Astrocyte (in vitro differentiated cells and primary cell): Measurements from ENCODE around the gene SFMBT2. TPM values are rescaled to one million over a fixed set of nuclear protein-coding genes. Genes with fewer than 3 reads are reported as not detected.

ENCODE experiments used
- DNase-seq: peaks from one replicate; pipeline ENCODE4 v3.0.0-alpha.2; 2010; ENCODE audit warnings: low read depth
- FAIRE-seq: peaks from 2 replicates; lab custom pipeline; 2011; peaks lifted over from hg19 to GRCh38; lab: Jason Lieb, UNC
- H2AFZ ChIP-seq: 2 replicates; pipeline ENCODE4 v1.6.0; 2012; ENCODE audit warnings: low read depth, low read length, inconsistent platforms
- H3K27ac ChIP-seq: 2 replicates; pipeline ENCODE4 v1.5.1; 2011; ENCODE audit warnings: low read depth, low read length, inconsistent platforms
- H3K27me3 ChIP-seq: 2 replicates; pipeline ENCODE4 v1.6.0; 2011; ENCODE audit warnings: low read length, inconsistent platforms; ENCODE audit not compliant: insufficient read depth
- H3K36me3 ChIP-seq: 2 replicates; pipeline ENCODE4 v1.5.1; 2011; ENCODE audit warnings: low read length, inconsistent platforms; ENCODE audit not compliant: insufficient read depth
- H3K4me1 ChIP-seq: 2 replicates; pipeline ENCODE4 v1.5.1; 2011; ENCODE audit warnings: low read length, inconsistent platforms; ENCODE audit not compliant: insufficient read depth
- H3K4me2 ChIP-seq: 2 replicates; pipeline ENCODE4 v1.6.0; 2012; ENCODE audit warnings: low read length, inconsistent platforms
- H3K4me3 ChIP-seq: 2 replicates; pipeline ENCODE4 v1.5.1; 2011; ENCODE audit warnings: low read depth, mild to moderate bottlenecking, low read length, inconsistent platforms; ENCODE audit not compliant: insufficient read depth
- H3K79me2 ChIP-seq: 2 replicates; pipeline ENCODE4 v1.6.0; 2012; ENCODE audit warnings: mild to moderate bottlenecking, low read length, inconsistent platforms; ENCODE audit not compliant: insufficient read depth
- H3K9ac ChIP-seq: 2 replicates; pipeline ENCODE4 v1.6.0; 2012; ENCODE audit warnings: mild to moderate bottlenecking, low read length, inconsistent platforms
- H3K9me3 ChIP-seq: 2 replicates; pipeline ENCODE4 v1.5.1; 2012; ENCODE audit warnings: low read depth, mild to moderate bottlenecking, low read length, inconsistent platforms; ENCODE audit not compliant: insufficient read depth
- H4K20me1 ChIP-seq: 2 replicates; pipeline ENCODE4 v1.6.0; 2012; ENCODE audit warnings: low read length, inconsistent platforms; ENCODE audit not compliant: insufficient read depth
- H3K27ac Mint-ChIP-seq: one replicate; pipeline ENCODE4 v1.8.0; 2021; ENCODE audit warnings: mild to moderate bottlenecking, mixed read lengths; ENCODE audit not compliant: unreplicated experiment
- H3K27me3 Mint-ChIP-seq: one replicate; pipeline ENCODE4 v1.8.0; 2021; ENCODE audit warnings: low read depth, mixed read lengths; ENCODE audit not compliant: unreplicated experiment
- H3K36me3 Mint-ChIP-seq: one replicate; pipeline ENCODE4 v1.8.0; 2021; ENCODE audit warnings: low read depth, mixed read lengths; ENCODE audit not compliant: unreplicated experiment
- H3K4me1 Mint-ChIP-seq: one replicate; pipeline ENCODE4 v1.8.0; 2021; ENCODE audit warnings: low read depth, mixed read lengths; ENCODE audit not compliant: unreplicated experiment
- H3K4me3 Mint-ChIP-seq: one replicate; pipeline ENCODE4 v1.8.0; 2021; ENCODE audit warnings: mild to moderate bottlenecking, moderate library complexity, mixed read lengths; ENCODE audit not compliant: unreplicated experiment
- H3K9me3 Mint-ChIP-seq: one replicate; pipeline ENCODE4 v1.8.0; 2021; ENCODE audit warnings: mild to moderate bottlenecking, mixed read lengths; ENCODE audit not compliant: unreplicated experiment
- EZH2 ChIP-seq: IDR thresholded peaks from 2 replicates; pipeline ENCODE4 v1.6.1; 2012; ENCODE audit warnings: mild to moderate bottlenecking, low read length, inconsistent platforms; ENCODE audit not compliant: insufficient read depth
- total RNA-seq: library from RNA; stranded (reverse); gene quantifications from 2 replicates; pipeline ENCODE4 v1.2.1, GENCODE V29; 2021
- TF ChIP-seq, protein P1 (sequence below): IDR thresholded peaks from 2 replicates; pipeline ENCODE4 v1.5.1; 2011; ENCODE audit warnings: low read depth, mild to moderate bottlenecking, inconsistent platforms, low read length, moderate library complexity; ENCODE audit not compliant: insufficient read depth

SFMBT2 gene
- total RNA-seq, 1 donor from 2014 or later, result 3.9 TPM

DNA sequence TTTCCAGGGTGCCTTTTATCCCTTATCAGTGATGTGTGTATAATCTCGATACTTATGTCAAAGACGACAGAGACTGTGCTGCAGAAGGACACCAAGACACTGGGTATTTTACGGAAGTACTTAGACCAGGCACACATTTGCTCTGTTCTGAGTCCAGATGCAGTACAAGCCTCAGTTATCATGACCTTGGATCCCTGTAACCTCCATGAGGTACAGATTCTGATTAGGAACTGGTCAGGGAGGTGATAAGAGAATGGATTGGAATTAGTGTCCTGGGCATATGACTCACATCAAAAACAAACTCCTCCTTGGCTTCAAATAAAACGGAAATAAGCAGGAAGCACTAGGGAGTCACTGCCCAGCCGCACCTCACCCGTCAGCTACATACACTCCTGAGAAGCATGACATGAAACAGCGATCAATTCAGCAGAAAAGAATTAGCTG, 146.5 kb downstream of the SFMBT2 start:
- FAIRE-seq (no peak), DNase-seq (peak; percentile 58)
- Mint-ChIP-seq H3K4me3 (no peak overlapping the region), H3K27ac (no peak overlapping the region), H3K27me3 (peaks cover 2% of the 10 kb centered on the region), H3K4me1 (peaks cover 4% of the 10 kb centered on the region), H3K9me3 (no peaks in the 10 kb centered on the region), H3K36me3 (no peaks in the 10 kb centered on the region)
- Histone ChIP-seq H3K27ac (no peak overlapping the region), H3K79me2 (no peaks in the 10 kb centered on the region), H3K4me3 (no peak overlapping the region), H3K27me3 (no peaks in the 10 kb centered on the region), H3K36me3 (no peaks in the 10 kb centered on the region), H2AFZ (no peak overlapping the region), H3K9me3 (no peaks in the 10 kb centered on the region), H3K9ac (no peak overlapping the region), H4K20me1 (no peaks in the 10 kb centered on the region), H3K4me2 (peak overlapping the region; percentile 72), H3K4me1 (peaks cover 31% of the 10 kb centered on the region)
- no peak for TF ChIP-seq EZH2
- TF ChIP-seq, protein P1, sequence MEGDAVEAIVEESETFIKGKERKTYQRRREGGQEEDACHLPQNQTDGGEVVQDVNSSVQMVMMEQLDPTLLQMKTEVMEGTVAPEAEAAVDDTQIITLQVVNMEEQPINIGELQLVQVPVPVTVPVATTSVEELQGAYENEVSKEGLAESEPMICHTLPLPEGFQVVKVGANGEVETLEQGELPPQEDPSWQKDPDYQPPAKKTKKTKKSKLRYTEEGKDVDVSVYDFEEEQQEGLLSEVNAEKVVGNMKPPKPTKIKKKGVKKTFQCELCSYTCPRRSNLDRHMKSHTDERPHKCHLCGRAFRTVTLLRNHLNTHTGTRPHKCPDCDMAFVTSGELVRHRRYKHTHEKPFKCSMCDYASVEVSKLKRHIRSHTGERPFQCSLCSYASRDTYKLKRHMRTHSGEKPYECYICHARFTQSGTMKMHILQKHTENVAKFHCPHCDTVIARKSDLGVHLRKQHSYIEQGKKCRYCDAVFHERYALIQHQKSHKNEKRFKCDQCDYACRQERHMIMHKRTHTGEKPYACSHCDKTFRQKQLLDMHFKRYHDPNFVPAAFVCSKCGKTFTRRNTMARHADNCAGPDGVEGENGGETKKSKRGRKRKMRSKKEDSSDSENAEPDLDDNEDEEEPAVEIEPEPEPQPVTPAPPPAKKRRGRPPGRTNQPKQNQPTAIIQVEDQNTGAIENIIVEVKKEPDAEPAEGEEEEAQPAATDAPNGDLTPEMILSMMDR, result no peak

DNA sequence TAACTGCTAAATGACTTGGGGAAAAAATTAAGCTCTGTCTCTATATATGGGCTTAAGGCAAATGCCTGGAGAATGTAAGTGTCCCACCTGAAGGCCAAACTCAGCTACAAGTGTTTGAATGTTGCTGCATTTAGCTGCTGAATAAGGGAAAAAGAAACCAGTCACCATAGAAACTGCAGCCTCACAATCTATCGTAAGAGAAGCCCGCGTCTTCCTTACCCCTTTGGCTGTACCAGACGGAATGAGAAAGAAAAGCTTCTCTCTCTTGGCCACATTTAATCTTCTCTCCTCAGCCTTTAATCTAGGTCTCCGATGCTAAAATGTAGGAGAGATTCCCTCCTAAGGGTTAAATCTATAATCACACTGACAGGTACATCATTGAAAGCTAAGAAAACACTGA, 147.2 kb downstream of the SFMBT2 start:
- Histone ChIP-seq H4K20me1 (no peaks in the 10 kb centered on the region), H3K4me3 (no peak overlapping the region), H3K27me3 (no peaks in the 10 kb centered on the region), H3K9ac (no peak overlapping the region), H3K4me2 (no peak overlapping the region), H3K9me3 (no peaks in the 10 kb centered on the region), H2AFZ (no peak overlapping the region), H3K36me3 (no peaks in the 10 kb centered on the region), H3K27ac (no peak overlapping the region), H3K4me1 (peaks cover 28% of the 10 kb centered on the region), H3K79me2 (no peaks in the 10 kb centered on the region)
- H3K4me3 Mint-ChIP-seq, result no peak overlapping the region
- no peak for DNase-seq
- no peaks in the 10 kb centered on the region for H3K9me3 Mint-ChIP-seq
- H3K36me3 Mint-ChIP-seq, result no peaks in the 10 kb centered on the region
- H3K4me1 Mint-ChIP-seq, result peaks cover 2% of the 10 kb centered on the region
- no peak for FAIRE-seq
- H3K27ac Mint-ChIP-seq, result no peak overlapping the region
- H3K27me3 Mint-ChIP-seq, result peaks cover 2% of the 10 kb centered on the region
- TF ChIP-seq EZH2, result no peak
- TF ChIP-seq, protein P1, result no peak

DNA sequence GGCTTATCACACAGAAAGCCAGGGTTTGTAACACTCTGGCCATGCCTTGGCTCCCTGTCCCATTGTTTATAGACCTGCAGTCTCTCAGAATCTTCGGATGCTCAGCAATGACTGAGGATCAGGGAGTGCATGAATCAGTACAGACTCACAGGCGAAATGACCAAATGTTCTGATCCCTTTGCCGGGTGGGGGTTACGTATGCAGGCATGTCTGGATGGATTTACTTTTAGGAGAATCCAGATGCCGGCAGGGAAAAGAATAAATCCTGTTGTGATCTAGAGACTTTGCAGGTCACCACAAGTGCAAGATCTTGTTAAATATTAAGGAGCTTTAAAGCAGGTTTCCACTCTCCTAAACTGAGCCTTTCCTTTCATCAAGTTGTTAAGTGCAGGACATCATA, 149.5 kb downstream of the SFMBT2 start:
- no peak for FAIRE-seq
- TF ChIP-seq, protein P1, result no peak
- no peak for TF ChIP-seq EZH2

More for the DNA sequence above, 149.5 kb downstream of the SFMBT2 start:
- no peaks in the 10 kb centered on the region for H4K20me1 ChIP-seq
- H3K4me1 ChIP-seq, result peaks cover 35% of the 10 kb centered on the region
- no peak overlapping the region for H3K4me3 Mint-ChIP-seq
- no peak overlapping the region for H3K9ac ChIP-seq
- no peaks in the 10 kb centered on the region for H3K27me3 ChIP-seq
- H3K9me3 ChIP-seq, result no peaks in the 10 kb centered on the region
- no peaks in the 10 kb centered on the region for H3K36me3 Mint-ChIP-seq
- H3K4me3 ChIP-seq, result no peak overlapping the region
- H3K27me3 Mint-ChIP-seq, result no peaks in the 10 kb centered on the region
- peaks cover 6% of the 10 kb centered on the region for H3K4me1 Mint-ChIP-seq
- DNase-seq, result peak; percentile 68
- peak overlapping the region; percentile 43 for H3K4me2 ChIP-seq
- H3K9me3 Mint-ChIP-seq, result no peaks in the 10 kb centered on the region
- H3K27ac Mint-ChIP-seq, result no peak overlapping the region
- no peaks in the 10 kb centered on the region for H3K36me3 ChIP-seq
- H2AFZ ChIP-seq, result no peak overlapping the region
- no peaks in the 10 kb centered on the region for H3K79me2 ChIP-seq
- no peak overlapping the region for H3K27ac ChIP-seq
